MM.1S (cell line): ENCODE data around the gene KANSL3.

Experiments
- EZH2 ChIP-seq: fragments of 300-600 bp; sonication (generic); optimal IDR thresholded peaks from 2 replicates; pipeline ENCODE3; 2017; ENCODE audit warnings: low read depth, mild to moderate bottlenecking, antibody characterized with exemption, low read length, mixed read lengths
- EZH2phosphoT487 ChIP-seq: fragments of 300-600 bp; sonication (generic); IDR thresholded peaks from 2 replicates; pipeline ENCODE4 v1.6.1; 2018; ENCODE audit warnings: antibody characterized with exemption, low read length
- TF ChIP-seq, protein P1 (sequence below): fragments of 300-600 bp; sonication (generic); IDR thresholded peaks from 2 replicates; pipeline ENCODE4 v1.5.1; 2016; ENCODE audit warnings: antibody characterized with exemption, low read length, mixed read lengths

GRCh38 chr2:96685577-96686459 is 47.7 kb upstream of the KANSL3 start:
- TF ChIP-seq, protein P1, sequence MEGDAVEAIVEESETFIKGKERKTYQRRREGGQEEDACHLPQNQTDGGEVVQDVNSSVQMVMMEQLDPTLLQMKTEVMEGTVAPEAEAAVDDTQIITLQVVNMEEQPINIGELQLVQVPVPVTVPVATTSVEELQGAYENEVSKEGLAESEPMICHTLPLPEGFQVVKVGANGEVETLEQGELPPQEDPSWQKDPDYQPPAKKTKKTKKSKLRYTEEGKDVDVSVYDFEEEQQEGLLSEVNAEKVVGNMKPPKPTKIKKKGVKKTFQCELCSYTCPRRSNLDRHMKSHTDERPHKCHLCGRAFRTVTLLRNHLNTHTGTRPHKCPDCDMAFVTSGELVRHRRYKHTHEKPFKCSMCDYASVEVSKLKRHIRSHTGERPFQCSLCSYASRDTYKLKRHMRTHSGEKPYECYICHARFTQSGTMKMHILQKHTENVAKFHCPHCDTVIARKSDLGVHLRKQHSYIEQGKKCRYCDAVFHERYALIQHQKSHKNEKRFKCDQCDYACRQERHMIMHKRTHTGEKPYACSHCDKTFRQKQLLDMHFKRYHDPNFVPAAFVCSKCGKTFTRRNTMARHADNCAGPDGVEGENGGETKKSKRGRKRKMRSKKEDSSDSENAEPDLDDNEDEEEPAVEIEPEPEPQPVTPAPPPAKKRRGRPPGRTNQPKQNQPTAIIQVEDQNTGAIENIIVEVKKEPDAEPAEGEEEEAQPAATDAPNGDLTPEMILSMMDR: no peak
- TF ChIP-seq EZH2 (no peak), EZH2phosphoT487 (no peak)
